ENCODE measurements around the gene KIFC1. TPM values are rescaled to one million over a fixed set of nuclear protein-coding genes. Genes with fewer than 3 reads are reported as not detected.
A peak's percentile ranks its signal among the peaks of the same experiment; 100 is the strongest.
"Not testable (repeated sequence)": the region's sequence is repeated elsewhere in the genome, so short reads cannot be mapped to it uniquely, and the experiment has no call there.

The KIFC1 gene
- total and polyA plus RNA-seq, 2 donors from 2014 or later, result 2.3 TPM; not detected in 1

DNA sequence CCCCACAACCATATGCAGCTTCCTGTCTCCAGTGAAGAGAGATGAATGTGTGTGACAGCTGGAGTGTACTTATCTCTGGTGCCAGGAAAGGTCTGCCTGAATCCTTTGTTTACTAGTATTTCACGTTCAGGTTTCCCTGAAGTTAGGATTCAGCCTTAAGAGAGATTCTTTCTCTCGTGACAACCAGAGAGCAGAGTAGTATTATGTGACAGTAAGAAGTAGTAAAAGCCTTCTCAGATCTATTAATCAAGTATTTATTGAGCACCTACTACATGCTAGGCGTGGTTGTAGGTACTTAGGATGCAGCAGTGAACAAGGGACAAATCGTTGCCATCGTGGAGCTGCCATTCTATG is 949 bp downstream of the KIFC1 start:
- FAIRE-seq, result no peak
- Histone ChIP-seq H3K27ac (ENCODE audit: low read depth in 2 of 2, low read length in 2 of 2) (no peak overlapping the region), H3K4me3 (ENCODE audit: low read length in 3 of 3) (peak overlapping the region in 1 of 3 donors; percentile 59)

GRCh38 chr6:33392979-33393378 is 1.4 kb downstream of the KIFC1 start:
- Histone ChIP-seq H3K9me3 (ENCODE audit: control insufficient read depth in 2 of 3, insufficient read depth in 1 of 3, low read length in 3 of 3) (no peaks in the 10 kb centered on the region), H3K27ac (ENCODE audit: low read depth in 2 of 2, low read length in 2 of 2) (no peak overlapping the region), H3K4me3 (ENCODE audit: low read length in 3 of 3) (peak overlapping the region in 1 of 3 donors; percentile 59), H3K27me3 (ENCODE audit: control insufficient read depth, insufficient read depth, low read length) (no peaks in the 10 kb centered on the region), H3K4me1 (ENCODE audit: control insufficient read depth in 2 of 3, insufficient read depth in 2 of 3, low read depth in 1 of 3, low read length in 3 of 3) (peaks cover 6 to 12% (median 10%) of the 10 kb centered on the region in 3 donors), H3K36me3 (ENCODE audit: control insufficient read depth in 2 of 3, insufficient read depth in 3 of 3, low read length in 3 of 3) (no peaks in the 10 kb centered on the region), H3K9ac (ENCODE audit: low read length in 3 of 3) (peak overlapping the region in 1 of 3 donors; percentile 58)
- TF ChIP-seq, protein P1, sequence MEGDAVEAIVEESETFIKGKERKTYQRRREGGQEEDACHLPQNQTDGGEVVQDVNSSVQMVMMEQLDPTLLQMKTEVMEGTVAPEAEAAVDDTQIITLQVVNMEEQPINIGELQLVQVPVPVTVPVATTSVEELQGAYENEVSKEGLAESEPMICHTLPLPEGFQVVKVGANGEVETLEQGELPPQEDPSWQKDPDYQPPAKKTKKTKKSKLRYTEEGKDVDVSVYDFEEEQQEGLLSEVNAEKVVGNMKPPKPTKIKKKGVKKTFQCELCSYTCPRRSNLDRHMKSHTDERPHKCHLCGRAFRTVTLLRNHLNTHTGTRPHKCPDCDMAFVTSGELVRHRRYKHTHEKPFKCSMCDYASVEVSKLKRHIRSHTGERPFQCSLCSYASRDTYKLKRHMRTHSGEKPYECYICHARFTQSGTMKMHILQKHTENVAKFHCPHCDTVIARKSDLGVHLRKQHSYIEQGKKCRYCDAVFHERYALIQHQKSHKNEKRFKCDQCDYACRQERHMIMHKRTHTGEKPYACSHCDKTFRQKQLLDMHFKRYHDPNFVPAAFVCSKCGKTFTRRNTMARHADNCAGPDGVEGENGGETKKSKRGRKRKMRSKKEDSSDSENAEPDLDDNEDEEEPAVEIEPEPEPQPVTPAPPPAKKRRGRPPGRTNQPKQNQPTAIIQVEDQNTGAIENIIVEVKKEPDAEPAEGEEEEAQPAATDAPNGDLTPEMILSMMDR (IDR thresholded peaks at IDR 0.05; ENCODE audit: borderline replicate concordance, extremely low read depth, insufficient read depth), result no peak
- FAIRE-seq (no peak), DNase-seq (no peak)
- intact Hi-C loops (cut with DNase I), result no loop called here

More for the DNA sequence above, 949 bp downstream of the KIFC1 start:
- peak in 1 of 5 donors; percentile 11 for DNase-seq
- TF ChIP-seq, protein P1 (IDR thresholded peaks at IDR 0.05; ENCODE audit: borderline replicate concordance, extremely low read depth, insufficient read depth), result no peak
- H3K9ac ChIP-seq (ENCODE audit: low read length in 3 of 3), result peak overlapping the region in 1 of 3 donors; percentile 58
- no peaks in the 10 kb centered on the region for H3K36me3 ChIP-seq (ENCODE audit: control insufficient read depth in 2 of 3, insufficient read depth in 3 of 3, low read length in 3 of 3)
- H3K27me3 ChIP-seq (ENCODE audit: control insufficient read depth, insufficient read depth, low read length), result no peaks in the 10 kb centered on the region
- H3K9me3 ChIP-seq (ENCODE audit: control insufficient read depth in 2 of 3, insufficient read depth in 1 of 3, low read length in 3 of 3), result no peaks in the 10 kb centered on the region
- peaks cover 6 to 12% (median 10%) of the 10 kb centered on the region in 3 donors for H3K4me1 ChIP-seq (ENCODE audit: control insufficient read depth in 2 of 3, insufficient read depth in 2 of 3, low read depth in 1 of 3, low read length in 3 of 3)
- intact Hi-C loops (cut with DNase I), result no loop called here

DNA sequence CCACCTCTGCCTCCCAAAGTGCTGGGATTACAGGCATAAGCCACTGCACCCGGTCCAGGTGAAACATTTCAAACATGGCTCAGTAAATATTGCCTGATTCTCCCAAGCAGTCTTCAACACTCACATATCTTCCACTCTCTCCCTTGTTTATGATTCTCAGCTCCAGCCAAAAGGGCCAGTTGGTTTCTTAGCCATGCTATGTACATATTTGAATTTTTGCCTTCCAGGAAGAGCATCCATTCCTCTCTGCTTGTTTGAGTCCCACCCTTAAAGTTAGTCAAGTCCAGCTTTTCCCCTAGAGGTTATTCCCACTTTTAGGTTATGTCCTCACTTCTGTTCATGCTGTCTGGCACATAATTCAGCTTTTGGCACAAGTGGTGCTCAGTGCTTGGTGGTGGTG is 5.9 kb downstream of the KIFC1 start:
- DNase-seq, result no peak
- Histone ChIP-seq H3K36me3 (ENCODE audit: control insufficient read depth in 2 of 3, insufficient read depth in 3 of 3, low read length in 3 of 3) (no peaks in the 10 kb centered on the region), H3K27ac (ENCODE audit: low read depth in 2 of 2, low read length in 2 of 2) (no peak overlapping the region), H3K4me3 (ENCODE audit: low read length in 3 of 3) (no peak overlapping the region), H3K27me3 (ENCODE audit: control insufficient read depth, insufficient read depth, low read length) (no peaks in the 10 kb centered on the region), H3K9ac (ENCODE audit: low read length in 3 of 3) (no peak overlapping the region), H3K4me1 (ENCODE audit: control insufficient read depth in 2 of 3, insufficient read depth in 2 of 3, low read depth in 1 of 3, low read length in 3 of 3) (peaks cover 0 to 2% (median 0%) of the 10 kb centered on the region in 3 donors), H3K9me3 (ENCODE audit: control insufficient read depth in 2 of 3, insufficient read depth in 1 of 3, low read length in 3 of 3) (no peaks in the 10 kb centered on the region)
- no peak for FAIRE-seq
- intact Hi-C loops (cut with DNase I), result no loop called here
- TF ChIP-seq, protein P1 (IDR thresholded peaks at IDR 0.05; ENCODE audit: borderline replicate concordance, extremely low read depth, insufficient read depth), result no peak

GRCh38 chr6:33398601-33399000 is 7.0 kb downstream of the KIFC1 start:
- H3K4me1 ChIP-seq (ENCODE audit: control insufficient read depth in 2 of 3, insufficient read depth in 2 of 3, low read depth in 1 of 3, low read length in 3 of 3); FAIRE-seq; DNase-seq; H3K27me3 ChIP-seq (ENCODE audit: control insufficient read depth, insufficient read depth, low read length); H3K9ac ChIP-seq (ENCODE audit: low read length in 3 of 3); H3K9me3 ChIP-seq (ENCODE audit: control insufficient read depth in 2 of 3, insufficient read depth in 1 of 3, low read length in 3 of 3); H3K4me3 ChIP-seq (ENCODE audit: low read length in 3 of 3); H3K27ac ChIP-seq (ENCODE audit: low read depth in 2 of 2, low read length in 2 of 2); intact Hi-C loops (cut with DNase I); H3K36me3 ChIP-seq (ENCODE audit: control insufficient read depth in 2 of 3, insufficient read depth in 3 of 3, low read length in 3 of 3): not testable (repeated sequence)

GRCh38 chr6:33399881-33400280 is 8.3 kb downstream of the KIFC1 start:
- H3K4me1 ChIP-seq (ENCODE audit: control insufficient read depth in 2 of 3, insufficient read depth in 2 of 3, low read depth in 1 of 3, low read length in 3 of 3); H3K4me3 ChIP-seq (ENCODE audit: low read length in 3 of 3); H3K9me3 ChIP-seq (ENCODE audit: control insufficient read depth in 2 of 3, insufficient read depth in 1 of 3, low read length in 3 of 3); DNase-seq; H3K9ac ChIP-seq (ENCODE audit: low read length in 3 of 3); H3K27ac ChIP-seq (ENCODE audit: low read depth in 2 of 2, low read length in 2 of 2); H3K36me3 ChIP-seq (ENCODE audit: control insufficient read depth in 2 of 3, insufficient read depth in 3 of 3, low read length in 3 of 3); intact Hi-C loops (cut with DNase I); H3K27me3 ChIP-seq (ENCODE audit: control insufficient read depth, insufficient read depth, low read length); FAIRE-seq: not testable (repeated sequence)
